Activated T-cell treated with anti-CD3 and anti-CD28 coated beads for 24 hours (primary cell): Measurements from ENCODE around the gene HEPHL1.
A peak's percentile ranks its signal among the peaks of the same experiment; 100 is the strongest.
"Not testable (repeated sequence)": the region's sequence is repeated elsewhere in the genome, so short reads cannot be mapped to it uniquely, and the experiment has no call there.

ENCODE experiments used
- DNase-seq: peaks from one replicate; pipeline ENCODE4 v3.0.0-alpha.2; 2020; ENCODE audit warnings: low read depth

The HEPHL1 gene

GRCh38 chr11:94090401-94090800, 69.2 kb downstream of the HEPHL1 start:
- DNase-seq = no peak

GRCh38 chr11:94091091-94091490, 69.9 kb downstream of the HEPHL1 start:
- no peak for DNase-seq

GRCh38 chr11:94100253-94100652, 79.1 kb downstream of the HEPHL1 start:
- DNase-seq = no peak

GRCh38 chr11:94103471-94103870, 82.3 kb downstream of the HEPHL1 start:
- no peak for DNase-seq

DNA sequence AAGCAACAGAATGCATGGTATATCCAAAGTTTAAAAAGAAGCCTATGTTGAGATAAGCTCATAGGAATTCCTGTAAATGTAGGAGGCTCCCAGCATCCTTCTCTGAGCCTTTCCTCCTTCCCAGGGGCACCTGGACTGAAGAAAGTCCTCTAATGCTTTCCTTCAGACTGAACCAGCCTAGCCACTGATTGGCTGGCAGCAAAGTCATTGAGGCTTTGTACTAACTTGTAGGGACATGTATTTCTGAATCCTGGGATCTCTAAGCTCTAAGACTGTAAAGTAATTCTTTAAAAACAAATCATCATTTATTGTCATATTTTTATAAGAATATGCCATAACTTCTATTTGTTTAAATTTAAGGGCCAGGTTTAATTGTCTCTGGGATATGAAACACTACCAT, 83.6 kb downstream of the HEPHL1 start:
- DNase-seq = no peak

DNA sequence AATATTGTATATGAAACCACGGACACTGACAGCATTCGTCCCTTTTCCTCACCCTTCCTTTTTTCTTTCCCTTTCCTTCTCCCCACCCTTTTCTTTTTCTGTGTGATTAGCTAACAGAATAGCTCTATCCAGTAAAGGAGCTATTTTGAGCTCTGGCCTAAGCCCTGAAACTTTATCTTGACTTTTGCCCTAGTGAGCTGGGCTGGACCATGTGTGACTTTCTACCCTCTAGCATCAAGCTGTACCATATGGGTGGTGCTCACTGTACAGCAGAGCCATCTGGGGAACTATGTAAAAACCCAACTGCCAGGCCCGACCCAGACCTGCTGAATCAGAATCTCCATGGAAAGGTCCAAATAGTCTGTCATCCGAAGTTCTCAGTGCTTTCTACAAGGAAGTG, 85.6 kb downstream of the HEPHL1 start:
- no peak for DNase-seq

GRCh38 chr11:94107363-94107762, 86.2 kb downstream of the HEPHL1 start:
- DNase-seq = no peak

DNA sequence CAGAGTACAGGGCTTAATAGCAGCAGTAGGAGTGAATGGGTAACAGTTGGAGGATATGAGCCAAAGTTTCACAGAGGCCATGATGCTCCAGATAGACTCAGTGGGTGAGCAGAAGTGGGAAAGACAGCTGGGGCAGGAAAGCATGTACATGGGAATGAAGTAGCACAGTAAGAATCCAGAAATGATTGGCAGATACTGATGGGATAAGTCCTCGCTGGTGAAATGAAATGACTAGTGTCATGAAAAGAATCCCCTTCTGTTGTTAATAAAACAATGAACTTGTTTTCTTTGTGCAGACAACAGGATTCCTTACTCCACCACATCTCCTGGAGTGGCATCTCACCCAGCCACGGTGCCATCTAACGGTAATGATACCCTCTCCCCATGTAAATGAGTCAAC, 90.1 kb downstream of the HEPHL1 start:
- DNase-seq = no peak

- no peak for DNase-seq
Measured at GRCh38 chr11:94111660-94112059, 90.5 kb downstream of the HEPHL1 start.

- no peak for DNase-seq
Measured at GRCh38 chr11:94112206-94112953, 91.2 kb downstream of the HEPHL1 start.

- no peak for DNase-seq
Measured at GRCh38 chr11:94117197-94117574, 96.0 kb downstream of the HEPHL1 start.

DNA sequence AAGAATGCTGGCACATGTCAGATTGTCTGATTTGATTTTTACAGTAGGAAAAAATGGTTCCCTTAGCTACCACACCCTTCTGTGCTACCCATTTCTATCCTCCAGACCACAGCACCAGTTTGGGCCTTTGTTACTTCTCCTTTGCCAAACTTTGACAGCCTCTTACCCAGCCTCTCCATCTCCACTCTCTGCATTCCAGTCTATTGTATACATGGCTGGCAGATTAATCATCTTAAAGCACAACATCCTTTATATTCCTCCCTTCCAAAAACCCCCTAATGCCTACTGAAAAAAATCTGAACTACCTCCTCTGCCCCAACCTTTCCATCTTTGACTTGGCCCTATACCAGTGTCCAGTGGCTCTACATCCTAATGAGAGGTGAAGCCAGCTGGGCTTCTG, 96.7 kb downstream of the HEPHL1 start:
- no peak for DNase-seq

DNA sequence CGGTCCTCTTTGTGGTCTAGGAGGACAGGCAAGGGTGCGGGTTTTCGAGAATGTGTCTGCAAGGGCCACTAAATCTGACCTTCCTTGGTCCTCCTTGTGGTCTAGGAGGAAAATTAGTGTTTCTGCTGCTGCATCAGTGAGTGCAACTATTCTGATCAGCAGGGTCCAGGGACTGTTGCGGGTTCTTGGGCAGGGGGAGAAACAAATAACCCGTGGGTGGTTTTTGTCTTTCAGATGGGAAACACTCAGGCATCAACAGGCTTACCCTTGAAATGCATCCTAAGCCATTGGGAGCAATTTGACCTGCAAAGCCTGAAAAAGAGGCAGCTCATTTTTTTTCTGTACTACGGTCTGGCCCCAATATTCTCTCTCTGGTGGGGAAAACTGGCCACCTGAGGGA, 98.5 kb downstream of the HEPHL1 start:
- not testable (repeated sequence) for DNase-seq

GRCh38 chr11:94120516-94120915, 99.4 kb downstream of the HEPHL1 start:
- not testable (repeated sequence) for DNase-seq

- no peak for DNase-seq
Measured at GRCh38 chr11:94120946-94121345, 99.8 kb downstream of the HEPHL1 start.

GRCh38 chr11:94125407-94126115, 104.4 kb downstream of the HEPHL1 start:
- DNase-seq = no peak

DNA sequence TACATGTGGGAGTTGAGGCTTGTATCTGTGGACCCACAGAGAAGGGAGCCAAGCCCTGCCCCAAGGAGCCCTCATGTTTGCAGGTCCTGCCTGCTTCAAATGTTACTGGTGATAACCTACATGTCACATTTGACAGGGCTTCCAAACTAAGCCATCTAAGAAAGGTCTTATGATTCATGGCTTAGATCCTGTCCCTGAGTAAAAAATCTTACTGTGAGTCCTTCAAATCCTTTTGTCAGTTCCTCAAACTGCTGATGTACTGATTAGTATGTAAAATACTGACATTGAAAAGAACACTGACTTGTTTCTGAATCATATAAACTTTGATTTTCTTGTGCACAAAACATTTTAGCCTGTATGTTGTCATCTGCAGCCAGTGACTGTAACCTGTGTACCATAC, 106.5 kb downstream of the HEPHL1 start:
- no peak for DNase-seq

GRCh38 chr11:94128291-94128745, 107.2 kb downstream of the HEPHL1 start:
- DNase-seq = no peak

GRCh38 chr11:94128746-94129511, 107.8 kb downstream of the HEPHL1 start, which contains the start of gene PANX1:
Gene PANX1, plus strand, starts transcription at chr11:94128841. Its CDS starts 472 bp downstream, at chr11:94129313.
- DNase-seq = peak; percentile 65

DNA sequence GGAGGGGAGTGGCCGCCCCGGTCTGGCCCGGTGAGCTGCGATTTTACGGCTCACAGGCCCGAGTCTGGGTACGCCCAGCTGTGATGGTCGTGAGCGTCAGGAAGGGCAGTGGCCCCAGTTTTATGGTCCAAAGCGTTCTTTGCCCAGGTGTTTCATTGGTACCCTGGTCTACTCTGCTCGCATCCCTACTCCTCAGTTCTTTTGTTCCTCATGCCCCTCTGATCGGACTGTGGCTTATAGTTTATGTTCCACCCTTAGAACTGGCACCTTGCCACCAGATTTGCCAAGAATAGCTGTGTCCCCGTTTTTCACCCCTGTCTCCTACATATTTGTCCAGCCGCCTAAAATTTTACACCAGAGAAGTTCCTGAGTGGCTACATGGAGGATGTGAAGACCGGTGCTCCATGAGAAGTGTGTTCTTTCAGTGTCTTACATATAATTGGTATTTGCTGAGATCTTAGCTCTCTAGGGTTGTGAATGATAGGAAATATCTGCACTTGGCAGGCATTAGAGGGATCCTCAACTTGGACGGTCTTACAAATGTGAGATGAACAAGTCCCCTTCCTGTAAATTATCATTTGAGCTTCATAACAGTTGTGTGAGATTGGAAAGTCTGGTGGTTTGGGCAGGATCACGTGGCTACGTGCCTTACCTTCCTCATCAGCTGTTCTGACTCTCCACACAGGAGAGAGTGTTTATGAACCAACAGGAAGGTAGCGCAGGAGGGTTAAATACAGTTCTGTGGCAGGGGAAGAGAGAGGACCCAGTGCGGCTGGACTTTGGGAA, 108.6 kb downstream of the HEPHL1 start:
- DNase-seq = no peak

- no peak for DNase-seq
Measured at GRCh38 chr11:94130298-94131046, 109.3 kb downstream of the HEPHL1 start.
